Measurements from ENCODE around the gene TPD52L3.
A peak's percentile ranks its signal among the peaks of the same experiment; 100 is the strongest.

DNA sequence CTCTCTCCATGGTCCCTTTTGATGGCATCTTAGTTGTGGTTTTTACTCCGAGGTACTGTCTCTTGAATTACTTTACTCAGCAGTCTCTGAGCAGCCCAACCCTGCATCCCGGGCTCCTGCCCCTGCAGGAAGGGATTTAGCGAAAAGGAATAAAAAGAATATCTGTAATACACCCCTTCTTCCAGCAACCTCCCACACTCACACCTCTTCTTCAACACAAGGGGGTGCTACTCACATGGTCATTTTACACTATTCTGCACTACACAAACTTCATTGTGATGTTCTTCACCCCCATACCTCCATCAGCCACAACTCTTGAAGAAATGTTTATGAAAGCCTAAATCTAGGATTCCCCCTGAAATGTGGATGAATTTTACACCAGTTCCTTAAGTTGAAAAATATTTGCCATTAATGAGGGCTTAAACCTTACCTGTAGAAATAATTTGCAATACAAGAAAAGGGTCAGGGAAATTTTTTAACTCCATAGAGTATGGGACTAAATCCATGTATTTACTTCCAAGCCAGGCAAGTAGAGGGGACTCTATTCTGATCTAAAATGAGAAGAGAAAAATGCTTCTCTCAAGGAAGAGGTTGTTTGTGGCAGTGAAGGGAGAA, 26.0 kb downstream of the TPD52L3 start:
- TF ChIP-seq, protein P1, sequence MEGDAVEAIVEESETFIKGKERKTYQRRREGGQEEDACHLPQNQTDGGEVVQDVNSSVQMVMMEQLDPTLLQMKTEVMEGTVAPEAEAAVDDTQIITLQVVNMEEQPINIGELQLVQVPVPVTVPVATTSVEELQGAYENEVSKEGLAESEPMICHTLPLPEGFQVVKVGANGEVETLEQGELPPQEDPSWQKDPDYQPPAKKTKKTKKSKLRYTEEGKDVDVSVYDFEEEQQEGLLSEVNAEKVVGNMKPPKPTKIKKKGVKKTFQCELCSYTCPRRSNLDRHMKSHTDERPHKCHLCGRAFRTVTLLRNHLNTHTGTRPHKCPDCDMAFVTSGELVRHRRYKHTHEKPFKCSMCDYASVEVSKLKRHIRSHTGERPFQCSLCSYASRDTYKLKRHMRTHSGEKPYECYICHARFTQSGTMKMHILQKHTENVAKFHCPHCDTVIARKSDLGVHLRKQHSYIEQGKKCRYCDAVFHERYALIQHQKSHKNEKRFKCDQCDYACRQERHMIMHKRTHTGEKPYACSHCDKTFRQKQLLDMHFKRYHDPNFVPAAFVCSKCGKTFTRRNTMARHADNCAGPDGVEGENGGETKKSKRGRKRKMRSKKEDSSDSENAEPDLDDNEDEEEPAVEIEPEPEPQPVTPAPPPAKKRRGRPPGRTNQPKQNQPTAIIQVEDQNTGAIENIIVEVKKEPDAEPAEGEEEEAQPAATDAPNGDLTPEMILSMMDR (IDR thresholded peaks at IDR 0.05), result peak; percentile 75 to 81 (median 79)
- no peak for TF ChIP-seq POLR2A (IDR thresholded peaks at IDR 0.05)

Data from right lobe of liver (tissue), 4 donors.